Progenitor cell of endocrine pancreas (in vitro differentiated cells): ENCODE measurements around the gene CLEC18A. TPM values are rescaled to one million over a fixed set of nuclear protein-coding genes. Genes with fewer than 3 reads are reported as not detected.

Source experiments
- DNase-seq: peaks from one replicate; pipeline ENCODE4 v3.0.0; 2021; ENCODE audit warnings: low spot score; ENCODE audit not compliant: unreplicated experiment
- H3K27ac Mint-ChIP-seq: 2 replicates; pipeline ENCODE4 v1.8.0; 2021; ENCODE audit warnings: mild to moderate bottlenecking, moderate library complexity, mixed read lengths
- H3K27me3 Mint-ChIP-seq: 2 replicates; pipeline ENCODE4 v1.8.0; 2021; ENCODE audit warnings: mixed read lengths
- H3K36me3 Mint-ChIP-seq: 2 replicates; pipeline ENCODE4 v1.8.0; 2022; ENCODE audit warnings: mixed read lengths; ENCODE audit not compliant: insufficient read depth
- H3K4me1 Mint-ChIP-seq: 2 replicates; pipeline ENCODE4 v1.8.0; 2021; ENCODE audit warnings: low read depth, mixed read lengths
- H3K4me3 Mint-ChIP-seq: 2 replicates; pipeline ENCODE4 v1.8.0; 2021; ENCODE audit warnings: low read depth, mild to moderate bottlenecking, moderate library complexity, mixed read lengths
- H3K9me3 Mint-ChIP-seq: 2 replicates; pipeline ENCODE4 v1.8.0; 2021; ENCODE audit warnings: low read depth, mixed read lengths
- total RNA-seq: library from RNA; stranded (reverse); gene quantifications from 2 replicates; pipeline ENCODE4 v1.2.1, GENCODE V29; 2021
- TF ChIP-seq, protein P1 (sequence below): fragments of 200-600 bp; sonication (generic); IDR thresholded peaks from one replicate; pipeline ENCODE4 v1.5.0; 2021; ENCODE audit warnings: antibody characterized with exemption, mild to moderate bottlenecking; ENCODE audit not compliant: unreplicated experiment

CLEC18A gene
- total RNA-seq, 1 donor from 2014 or later, result 4.1 TPM

DNA sequence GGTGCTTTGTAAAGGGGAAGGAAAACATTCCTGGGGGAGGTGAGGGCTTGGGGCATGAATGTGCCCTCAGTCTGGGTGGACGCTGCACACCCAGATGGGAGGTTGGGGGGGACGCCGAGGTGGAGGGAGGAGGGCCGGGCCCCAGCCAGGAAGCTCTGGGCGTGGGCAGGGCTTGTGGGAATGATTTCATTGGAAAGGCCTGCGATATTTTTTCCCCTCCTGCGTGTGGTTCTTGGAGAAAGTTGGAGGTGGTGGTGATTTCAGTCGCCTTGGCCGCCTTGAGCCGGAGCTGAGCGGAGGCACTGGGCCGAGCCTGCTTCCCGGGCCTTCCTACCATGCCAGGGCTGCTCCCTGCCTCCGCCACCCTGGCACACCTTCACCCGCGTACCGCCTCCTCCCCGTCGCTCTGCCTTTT is 26.4 kb upstream of the CLEC18A start:
- Mint-ChIP-seq H3K4me1 (peaks cover 20% of the 10 kb centered on the region), H3K9me3 (no peaks in the 10 kb centered on the region), H3K27ac (peak overlapping the region; percentile 84), H3K36me3 (peaks cover 10% of the 10 kb centered on the region), H3K4me3 (no peak overlapping the region), H3K27me3 (no peaks in the 10 kb centered on the region)
- TF ChIP-seq, protein P1, sequence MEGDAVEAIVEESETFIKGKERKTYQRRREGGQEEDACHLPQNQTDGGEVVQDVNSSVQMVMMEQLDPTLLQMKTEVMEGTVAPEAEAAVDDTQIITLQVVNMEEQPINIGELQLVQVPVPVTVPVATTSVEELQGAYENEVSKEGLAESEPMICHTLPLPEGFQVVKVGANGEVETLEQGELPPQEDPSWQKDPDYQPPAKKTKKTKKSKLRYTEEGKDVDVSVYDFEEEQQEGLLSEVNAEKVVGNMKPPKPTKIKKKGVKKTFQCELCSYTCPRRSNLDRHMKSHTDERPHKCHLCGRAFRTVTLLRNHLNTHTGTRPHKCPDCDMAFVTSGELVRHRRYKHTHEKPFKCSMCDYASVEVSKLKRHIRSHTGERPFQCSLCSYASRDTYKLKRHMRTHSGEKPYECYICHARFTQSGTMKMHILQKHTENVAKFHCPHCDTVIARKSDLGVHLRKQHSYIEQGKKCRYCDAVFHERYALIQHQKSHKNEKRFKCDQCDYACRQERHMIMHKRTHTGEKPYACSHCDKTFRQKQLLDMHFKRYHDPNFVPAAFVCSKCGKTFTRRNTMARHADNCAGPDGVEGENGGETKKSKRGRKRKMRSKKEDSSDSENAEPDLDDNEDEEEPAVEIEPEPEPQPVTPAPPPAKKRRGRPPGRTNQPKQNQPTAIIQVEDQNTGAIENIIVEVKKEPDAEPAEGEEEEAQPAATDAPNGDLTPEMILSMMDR, result no peak
- peak; percentile 26 for DNase-seq

GRCh38 chr16:69925311-69925710 is 25.8 kb upstream of the CLEC18A start:
- Mint-ChIP-seq H3K36me3 (peaks cover 10% of the 10 kb centered on the region), H3K27me3 (no peaks in the 10 kb centered on the region), H3K27ac (peak overlapping the region; percentile 84), H3K9me3 (no peaks in the 10 kb centered on the region), H3K4me1 (peaks cover 20% of the 10 kb centered on the region), H3K4me3 (no peak overlapping the region)
- DNase-seq, result no peak
- TF ChIP-seq, protein P1, result no peak

- no peak overlapping the region for H3K4me3 Mint-ChIP-seq
- H3K27me3 Mint-ChIP-seq, result no peaks in the 10 kb centered on the region
- DNase-seq, result no peak
- TF ChIP-seq, protein P1, result no peak
- peaks cover 20% of the 10 kb centered on the region for H3K4me1 Mint-ChIP-seq
- H3K27ac Mint-ChIP-seq, result peak overlapping the region; percentile 13
- peaks cover 10% of the 10 kb centered on the region for H3K36me3 Mint-ChIP-seq
- no peaks in the 10 kb centered on the region for H3K9me3 Mint-ChIP-seq
Observed at GRCh38 chr16:69926241-69926640, 24.9 kb upstream of the CLEC18A start.

DNA sequence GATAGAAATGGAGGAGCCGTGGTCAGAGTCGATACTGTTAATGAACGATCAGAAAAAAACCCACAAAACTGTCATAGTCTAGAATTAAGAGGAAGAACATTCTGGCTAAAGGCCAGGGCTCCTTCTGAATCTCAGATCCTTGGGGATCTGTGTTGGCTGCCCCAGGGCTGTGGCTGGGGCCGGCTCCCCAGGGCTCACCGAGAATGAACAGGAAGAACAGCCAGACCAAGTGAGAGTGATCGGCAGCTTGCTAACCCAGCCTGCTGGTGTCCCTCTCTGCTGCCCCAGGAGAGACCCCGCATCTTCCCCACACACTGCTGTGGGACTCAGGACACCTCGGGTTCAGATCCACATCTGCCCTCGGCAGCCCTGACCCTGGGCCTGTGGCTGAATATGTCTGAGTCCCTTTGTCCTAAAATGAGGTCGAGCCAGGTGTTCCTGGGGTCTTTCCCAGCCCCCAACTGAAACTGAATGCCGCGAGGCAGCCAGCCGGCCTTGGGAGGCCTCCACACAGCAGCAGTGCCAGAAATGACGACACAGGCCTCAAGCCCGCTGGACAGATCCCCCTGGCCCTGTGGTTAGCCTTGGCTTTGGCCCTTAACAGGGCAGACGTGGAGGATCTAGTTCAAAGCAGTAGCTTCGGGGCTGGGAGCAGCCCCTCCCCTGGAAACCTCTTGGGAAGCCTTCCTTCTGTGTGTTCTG is 23.9 kb upstream of the CLEC18A start:
- peaks cover 9% of the 10 kb centered on the region for H3K36me3 Mint-ChIP-seq

DNA sequence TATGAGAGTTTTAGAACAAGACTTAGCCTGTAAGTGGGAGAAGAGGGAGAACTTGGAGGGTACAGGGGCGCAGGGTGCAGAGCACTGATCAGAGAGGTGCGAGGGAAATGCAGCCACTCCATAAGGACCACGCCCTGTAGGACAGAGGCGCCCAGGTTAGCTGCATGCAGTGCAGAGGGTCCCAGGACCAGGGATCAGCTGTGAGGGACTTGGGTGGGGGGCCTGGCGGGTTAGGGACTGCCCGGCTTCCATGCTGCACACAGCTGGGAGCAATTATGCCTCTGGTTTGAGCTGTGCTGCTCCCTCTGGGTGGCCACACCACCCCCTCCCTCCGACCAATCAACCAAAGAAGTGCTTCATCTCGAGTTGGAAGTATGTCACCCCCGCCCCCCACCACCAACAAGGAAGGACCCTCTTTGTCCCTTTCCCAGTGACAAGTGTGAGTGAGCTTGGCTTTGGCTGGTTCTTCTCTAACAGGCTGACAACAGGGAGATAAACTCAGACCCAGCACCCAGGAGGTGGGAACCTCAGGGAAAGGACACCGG is 22.2 kb upstream of the CLEC18A start:
- Mint-ChIP-seq H3K27me3 (no peaks in the 10 kb centered on the region), H3K4me1 (peaks cover 17% of the 10 kb centered on the region), H3K36me3 (peaks cover 12% of the 10 kb centered on the region), H3K27ac (peak overlapping the region; percentile 70), H3K4me3 (no peak overlapping the region), H3K9me3 (no peaks in the 10 kb centered on the region)
- no peak for DNase-seq
- TF ChIP-seq, protein P1, result no peak

More for the DNA sequence above, 23.9 kb upstream of the CLEC18A start:
- no peaks in the 10 kb centered on the region for H3K27me3 Mint-ChIP-seq
- TF ChIP-seq, protein P1, result no peak
- peak overlapping the region; percentile 89 for H3K27ac Mint-ChIP-seq
- no peak overlapping the region for H3K4me3 Mint-ChIP-seq
- H3K4me1 Mint-ChIP-seq, result peaks cover 20% of the 10 kb centered on the region
- H3K9me3 Mint-ChIP-seq, result no peaks in the 10 kb centered on the region
- no peak for DNase-seq
